Effector CD8-positive, alpha-beta T cell (primary cell): Measurements from ENCODE around the gene TMEM69.
A peak's percentile ranks its signal among the peaks of the same experiment; 100 is the strongest.
"Not testable (repeated sequence)": the region's sequence is repeated elsewhere in the genome, so short reads cannot be mapped to it uniquely, and the experiment has no call there.

Source experiments
- DNase-seq: peaks from one replicate; lab custom pipeline; 2025; lab: John Stamatoyannopoulos, UW

Gene TMEM69

DNA sequence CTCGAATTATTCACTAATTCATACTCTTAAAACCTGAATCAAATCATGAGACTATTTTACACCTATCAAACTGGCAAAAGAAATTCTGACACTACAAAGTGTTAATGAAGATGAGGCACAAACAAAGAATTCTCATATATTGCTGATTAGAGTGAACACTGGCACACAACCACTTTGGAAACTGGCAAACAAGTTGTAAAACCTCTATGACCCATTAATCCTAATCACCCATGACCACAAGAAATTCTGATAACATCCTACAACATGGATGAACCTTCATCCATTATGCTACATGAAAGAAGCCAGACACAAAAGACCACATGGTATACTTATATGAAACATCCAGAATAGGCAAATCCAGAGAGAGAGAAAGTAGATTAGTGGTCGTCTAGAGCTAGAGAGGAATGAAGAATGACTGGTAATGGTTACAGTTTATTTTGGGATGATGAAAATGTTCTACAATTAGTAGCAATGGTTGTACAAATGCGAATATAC, 10.2 kb upstream of the TMEM69 start:
- no peak for DNase-seq

DNA sequence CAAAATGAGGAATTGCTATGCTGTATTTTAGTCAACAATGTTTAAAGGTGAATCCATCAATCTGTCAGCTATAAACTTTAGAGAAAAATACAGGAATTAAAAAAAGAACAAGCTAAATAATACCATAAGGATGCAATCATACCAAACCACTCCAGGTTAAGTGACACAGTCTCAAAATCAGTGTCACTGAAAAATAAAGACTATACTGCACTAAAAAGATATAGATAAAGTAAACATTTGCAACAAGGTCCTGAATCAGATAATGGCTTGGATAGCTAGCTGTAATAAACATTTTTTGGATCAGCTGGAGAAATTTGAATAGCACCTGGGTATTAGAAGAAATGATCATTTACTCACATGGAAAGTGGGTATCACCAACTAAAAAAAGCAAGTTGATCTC, 9.5 kb upstream of the TMEM69 start:
- no peak for DNase-seq

DNA sequence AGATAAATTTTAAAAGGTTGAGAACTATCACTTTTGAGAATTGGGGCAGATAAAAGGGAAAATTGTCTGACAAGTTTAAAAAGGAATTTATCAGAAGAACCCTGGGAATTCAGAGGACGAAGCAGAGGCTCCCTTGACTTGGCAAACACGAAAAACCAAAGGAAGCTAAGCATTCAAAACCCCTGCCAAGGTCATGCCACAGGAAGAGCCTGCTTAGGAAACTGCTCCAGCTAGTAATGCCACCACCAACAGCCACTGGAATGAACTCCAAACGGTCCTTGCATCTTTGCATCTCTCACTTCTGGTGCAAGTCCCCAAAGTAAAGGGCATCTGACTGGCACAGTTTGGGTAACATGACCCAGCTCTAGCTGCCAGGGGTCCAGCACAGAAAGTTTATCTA, 8.9 kb upstream of the TMEM69 start:
- no peak for DNase-seq

DNA sequence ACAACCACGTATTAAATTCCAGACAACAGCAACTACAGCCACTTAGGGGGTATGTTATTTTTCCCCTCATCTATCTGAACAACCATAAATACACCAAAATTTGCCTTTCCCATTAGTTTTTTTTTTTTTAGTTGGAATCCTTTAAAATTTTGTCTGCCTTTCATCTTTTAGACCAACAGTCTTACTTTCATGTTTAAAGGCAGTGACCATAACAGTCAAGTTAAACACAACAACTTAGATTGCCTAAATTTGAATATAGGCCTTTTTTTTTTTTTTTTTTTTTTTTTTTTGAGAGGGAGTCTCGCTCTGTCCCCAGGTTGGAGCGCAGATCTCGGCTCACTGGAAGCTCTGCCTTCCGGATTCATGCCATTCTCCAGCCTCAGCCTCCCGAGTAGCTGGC, 5.0 kb upstream of the TMEM69 start:
- no peak for DNase-seq

DNA sequence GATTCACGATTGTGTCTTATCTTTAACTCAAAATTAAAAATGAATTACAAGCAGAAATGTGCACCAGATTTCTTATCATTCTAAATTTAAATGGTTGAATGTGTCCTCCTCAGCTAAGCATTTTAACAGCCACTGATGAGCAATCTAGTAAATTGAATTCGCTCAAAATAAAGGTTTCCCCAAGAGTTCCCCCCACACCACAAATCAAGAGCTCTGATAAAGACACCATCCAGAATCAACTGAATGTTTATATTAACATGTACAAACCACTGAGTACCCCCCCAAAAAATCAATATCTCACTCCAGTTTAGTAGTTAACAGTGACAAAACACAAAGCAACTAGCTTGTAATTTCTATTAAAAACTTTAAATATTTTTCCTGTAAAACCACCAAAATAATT, 3.6 kb upstream of the TMEM69 start:
- DNase-seq = no peak

DNA sequence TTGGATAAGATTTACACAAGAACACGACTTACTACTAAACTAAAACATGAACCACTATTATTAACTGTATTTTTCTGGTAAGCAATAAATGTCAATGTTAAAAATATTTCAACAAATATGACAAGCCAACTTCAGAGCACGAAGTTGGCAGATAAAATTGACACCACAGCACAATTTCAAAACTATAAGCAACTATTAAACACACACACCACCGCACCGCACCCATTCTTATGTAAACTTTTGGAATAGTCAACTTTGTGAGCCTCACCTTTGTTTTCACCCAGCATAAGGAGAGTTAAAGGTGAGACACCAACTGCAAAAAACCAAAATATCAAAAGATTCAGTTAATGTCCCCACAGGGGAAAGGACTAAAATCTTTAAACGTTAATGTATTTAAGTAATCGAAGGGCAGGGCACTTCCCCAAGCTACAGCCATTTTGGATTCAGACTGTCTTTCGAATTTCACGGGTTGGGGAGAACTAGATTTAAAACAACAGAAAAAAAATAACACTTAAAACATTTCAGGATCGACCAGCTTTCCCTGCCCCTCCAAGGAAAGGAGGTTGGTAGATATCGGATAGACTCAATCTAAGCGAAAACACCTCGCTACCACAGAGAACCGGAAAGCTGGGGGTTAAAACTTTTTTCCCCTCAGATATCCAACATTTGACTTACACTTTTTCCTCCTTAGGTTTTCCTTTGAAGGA, 2.5 kb upstream of the TMEM69 start:
- DNase-seq = no peak

DNA sequence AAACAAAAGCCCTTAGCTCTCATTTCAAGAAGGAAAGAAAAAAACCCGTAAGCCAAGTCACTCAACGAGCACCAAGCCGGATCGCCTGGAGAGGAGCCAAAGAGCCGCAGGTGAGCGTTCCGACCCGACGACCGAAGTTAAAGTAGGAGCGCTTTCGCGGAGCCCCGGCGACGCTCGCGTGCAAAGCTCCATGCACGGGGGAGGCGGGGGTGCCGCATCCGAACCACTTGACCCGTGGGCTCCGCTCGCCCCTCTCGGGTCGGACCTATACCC, 2.0 kb upstream of the TMEM69 start:
- DNase-seq = peak; percentile 49

DNA sequence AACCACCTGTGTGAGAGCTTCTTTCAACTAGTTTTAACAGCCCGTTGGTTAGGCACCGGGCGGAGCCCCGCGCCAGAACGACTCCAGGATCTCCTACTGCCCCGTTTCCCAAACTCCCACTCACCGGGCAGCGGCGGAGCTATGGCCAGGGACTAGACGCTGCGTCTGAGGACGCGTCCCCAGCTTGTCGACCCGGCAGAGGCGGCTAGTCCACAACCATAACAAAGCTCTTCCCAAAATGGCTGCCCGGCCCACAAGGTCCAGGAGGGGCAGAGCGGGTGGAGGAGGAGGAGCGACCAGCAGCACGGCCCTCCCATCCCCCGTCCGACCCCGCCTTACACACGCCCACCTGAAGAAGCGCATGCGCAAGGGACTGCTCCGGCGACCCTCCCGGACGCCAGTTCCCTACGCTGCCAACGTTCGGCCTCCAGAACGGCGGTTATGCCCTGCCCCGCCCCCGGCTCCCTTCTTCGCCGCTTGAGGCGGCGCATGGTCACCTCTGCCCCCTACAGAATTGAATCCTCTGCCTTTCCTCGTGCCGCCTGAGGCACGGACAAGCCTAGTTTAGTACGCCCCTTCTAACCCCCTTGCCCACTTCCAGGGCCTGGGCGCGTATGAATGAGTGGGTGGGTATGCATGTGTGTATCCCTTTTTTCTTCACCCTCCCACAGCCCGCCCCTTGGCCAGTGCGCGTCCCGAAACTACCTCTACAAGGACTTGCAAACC, 1.5 kb upstream of the TMEM69 start, which contains the start of gene GPBP1L1:
TSS of gene GPBP1L1 (minus strand) at position 246 of the 726 bp plus-strand sequence. CDS start 27,446 bp downstream, outside the sequence.
- peak; percentile 94 for DNase-seq

DNA sequence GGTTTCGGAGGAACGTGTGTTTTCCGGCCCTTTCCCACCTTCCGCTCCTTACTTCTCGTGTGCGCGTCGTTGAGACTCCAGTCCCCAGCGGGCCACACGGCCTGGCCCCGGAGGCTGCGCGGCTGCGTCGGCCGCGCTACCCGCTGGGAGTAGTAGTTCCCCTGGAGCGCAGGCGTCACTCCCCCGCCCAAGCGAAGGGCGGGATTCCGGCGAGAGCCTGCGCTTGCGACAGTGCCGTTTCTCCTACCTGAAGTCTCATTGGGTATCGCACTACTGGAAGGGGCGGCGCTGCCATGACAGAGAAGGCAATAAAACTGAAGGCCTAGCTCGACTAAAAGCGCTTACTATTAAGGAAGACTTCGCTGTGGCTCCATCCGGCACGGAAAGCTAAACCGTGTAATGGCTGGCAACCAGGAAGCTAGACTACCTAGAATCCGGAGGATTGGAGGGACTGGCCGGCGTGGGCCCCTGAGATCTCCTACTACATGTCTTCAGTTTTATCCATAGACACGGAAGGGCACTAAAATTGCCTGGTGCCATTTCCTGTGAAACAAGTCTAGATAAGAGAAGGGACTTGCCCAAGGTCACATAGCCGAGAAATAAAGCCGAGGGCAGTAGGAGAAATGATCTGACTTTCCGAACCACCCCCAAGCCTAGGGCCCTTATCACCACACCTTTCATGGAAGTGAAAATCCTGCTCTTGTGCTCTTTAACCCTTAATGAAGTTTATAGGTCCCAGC, 797 bp upstream of the TMEM69 start:
- DNase-seq = peak; percentile 94

DNA sequence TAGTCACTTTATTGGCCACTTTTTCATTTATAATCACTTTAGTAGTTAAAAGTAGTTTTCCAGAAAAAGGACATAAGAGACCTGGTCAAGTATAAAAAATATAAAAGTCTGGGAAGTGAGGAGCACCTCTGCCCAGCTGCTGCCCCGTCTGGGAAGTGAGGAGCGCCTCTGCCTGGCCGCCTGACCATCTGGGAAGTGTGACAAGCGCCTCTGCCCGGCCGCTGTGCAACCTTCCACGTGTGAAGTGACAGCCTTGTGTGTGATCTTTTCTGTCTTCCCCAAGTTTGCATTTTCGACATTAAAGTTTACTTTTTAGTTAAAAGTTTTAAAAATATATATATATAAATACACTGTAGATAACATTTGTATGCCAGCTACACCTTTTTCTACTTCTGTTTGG, 5.8 kb downstream of the TMEM69 start:
- not testable (repeated sequence) for DNase-seq

DNA sequence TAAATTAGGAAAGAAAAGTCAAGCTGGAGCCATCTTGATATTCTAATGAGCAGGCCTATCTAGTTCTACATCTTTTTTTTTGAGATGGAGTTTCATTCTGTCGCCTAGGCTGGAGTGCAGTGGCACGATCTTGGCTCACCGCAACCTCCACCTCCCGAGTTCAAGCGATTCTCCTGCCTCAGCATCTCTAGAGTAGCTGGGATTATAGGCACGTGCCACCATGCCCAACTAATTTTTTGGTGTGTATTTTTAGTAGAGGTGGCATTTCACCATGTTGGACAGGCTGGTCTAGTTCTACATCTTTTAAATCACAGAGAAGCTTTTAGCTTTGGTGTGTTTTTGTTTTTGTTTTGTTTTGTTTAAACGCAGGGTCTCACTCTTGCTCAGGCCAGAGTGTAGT, 6.8 kb downstream of the TMEM69 start:
- no peak for DNase-seq

DNA sequence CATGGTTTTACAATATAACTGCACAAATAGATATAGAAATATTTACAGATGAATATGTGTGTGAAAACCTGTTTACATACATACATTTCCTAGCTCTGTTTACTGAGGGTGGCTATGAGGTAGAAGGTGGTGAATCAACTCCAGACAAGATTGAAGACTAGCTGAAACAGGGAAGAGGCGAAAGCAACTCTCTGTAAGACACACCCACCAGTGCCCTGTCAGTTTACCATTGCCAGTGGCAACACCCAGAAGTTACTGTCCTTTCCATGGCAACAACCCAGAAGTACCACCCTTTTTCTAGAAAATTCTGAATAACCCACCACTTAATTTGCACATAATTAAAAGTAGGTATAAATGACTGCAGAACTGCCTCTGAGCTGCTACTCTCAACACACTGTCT, 16.7 kb downstream of the TMEM69 start:
- no peak for DNase-seq

DNA sequence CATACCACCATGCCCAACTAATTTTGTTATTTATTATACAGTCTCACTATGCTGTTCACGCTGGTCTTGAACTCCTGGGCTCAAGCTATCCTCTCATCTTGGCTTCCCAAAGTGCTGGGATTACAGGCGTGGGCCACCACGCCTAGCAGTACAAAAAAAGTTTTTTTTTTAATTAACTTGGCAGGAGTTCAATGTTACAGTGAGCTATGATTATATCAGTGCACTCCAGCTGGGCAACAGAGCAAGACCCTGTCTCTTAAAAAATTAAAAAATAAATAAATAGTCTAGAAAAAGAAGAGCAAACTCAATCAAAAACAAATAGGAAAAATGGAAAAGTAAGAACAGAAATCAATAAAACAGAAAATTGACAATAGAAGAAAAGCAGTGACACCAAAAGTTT, 25.7 kb downstream of the TMEM69 start:
- DNase-seq = no peak

DNA sequence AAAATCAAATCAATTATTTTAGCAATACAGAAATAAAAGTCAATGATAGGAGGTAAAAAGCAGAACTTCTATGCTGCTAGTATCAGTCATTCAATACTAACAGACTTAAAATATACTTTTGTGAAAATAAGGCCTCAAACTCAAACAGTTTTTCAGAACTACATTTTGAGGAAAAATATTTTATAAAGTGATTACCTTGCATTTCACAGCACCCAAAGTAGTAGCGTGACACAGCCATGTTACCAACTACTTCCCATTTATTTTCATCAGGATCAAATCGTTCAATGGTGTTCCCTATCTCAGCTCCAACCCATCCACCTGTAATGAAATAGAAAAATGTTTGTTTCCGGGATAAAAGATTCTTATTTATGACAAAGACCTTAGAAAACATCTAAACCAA, 28.7 kb downstream of the TMEM69 start:
- no peak for DNase-seq

DNA sequence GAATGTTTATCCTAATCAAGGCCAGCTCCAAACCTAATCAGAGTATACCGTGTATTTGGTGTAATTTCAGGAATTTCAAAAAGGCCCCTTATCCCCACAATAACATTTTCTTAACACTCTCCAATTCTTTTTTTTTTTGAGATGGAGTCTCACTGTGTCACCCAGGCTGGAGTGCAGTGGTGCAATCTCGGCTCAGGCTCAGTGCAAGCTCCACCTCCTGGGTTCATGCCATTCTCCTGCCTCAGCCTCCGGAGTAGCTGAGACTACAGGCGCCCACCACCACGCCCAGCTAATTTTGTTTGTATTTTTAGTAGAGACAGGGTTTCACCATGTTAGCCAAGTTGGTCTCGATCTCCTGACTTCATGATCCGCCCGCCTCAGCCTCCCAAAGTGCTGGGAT, 29.4 kb downstream of the TMEM69 start:
- DNase-seq = not testable (repeated sequence)

DNA sequence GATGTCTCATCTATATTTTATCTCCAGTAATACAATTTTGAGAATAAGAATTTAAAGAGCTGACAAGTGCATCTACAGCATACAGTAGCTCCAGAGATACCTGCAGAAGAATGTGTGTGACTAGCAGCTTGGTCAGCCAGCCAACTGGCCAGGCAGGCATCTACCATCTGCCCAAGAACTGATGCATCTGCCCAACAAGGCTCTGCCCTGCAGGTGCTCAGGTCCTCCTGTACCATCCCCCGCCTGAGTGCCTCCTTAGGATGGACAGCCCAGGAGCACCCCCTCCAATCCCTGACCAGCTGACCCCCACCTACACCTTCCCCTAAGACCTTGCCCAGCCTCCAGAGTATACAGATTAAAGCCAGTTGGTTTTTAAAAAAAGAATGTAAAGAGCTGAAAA, 30.3 kb downstream of the TMEM69 start:
- DNase-seq = no peak

DNA sequence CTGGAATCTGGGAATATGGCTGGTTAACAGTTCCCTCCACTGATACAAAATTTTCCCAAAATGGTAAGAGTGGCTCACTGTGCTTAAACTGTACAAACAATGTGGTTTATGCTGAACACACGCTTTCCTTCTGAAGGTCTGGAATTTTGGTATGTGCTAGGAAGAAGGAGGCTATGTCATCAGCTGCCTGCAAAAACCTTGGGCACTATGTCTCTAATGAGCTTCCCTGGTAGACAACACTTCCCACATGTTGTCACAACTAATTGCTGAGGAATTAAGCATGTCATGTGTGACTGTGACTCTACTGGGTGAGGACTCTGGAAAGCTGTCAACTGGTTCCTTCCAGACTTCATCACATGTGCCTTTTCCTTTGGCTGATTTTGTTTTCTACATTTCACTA, 33.2 kb downstream of the TMEM69 start:
- DNase-seq = no peak

DNA sequence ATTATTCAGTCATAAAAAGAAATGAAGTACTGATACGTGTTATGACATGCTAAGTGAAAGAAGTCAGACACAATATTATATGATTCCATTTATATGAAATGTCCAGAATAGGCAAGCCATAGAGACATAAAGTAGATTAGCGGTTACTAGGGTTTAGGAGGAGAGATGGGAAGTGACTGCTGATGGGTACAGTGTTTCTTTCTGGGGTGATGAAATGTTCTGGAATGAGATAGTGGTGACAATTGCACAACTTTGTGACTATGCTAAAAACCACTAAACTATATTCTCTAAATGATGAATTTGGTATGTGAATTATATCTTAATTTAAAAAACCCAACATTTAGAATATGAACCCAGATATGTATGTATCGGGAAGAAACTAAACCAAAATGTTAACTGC, 34.8 kb downstream of the TMEM69 start:
- DNase-seq = no peak

DNA sequence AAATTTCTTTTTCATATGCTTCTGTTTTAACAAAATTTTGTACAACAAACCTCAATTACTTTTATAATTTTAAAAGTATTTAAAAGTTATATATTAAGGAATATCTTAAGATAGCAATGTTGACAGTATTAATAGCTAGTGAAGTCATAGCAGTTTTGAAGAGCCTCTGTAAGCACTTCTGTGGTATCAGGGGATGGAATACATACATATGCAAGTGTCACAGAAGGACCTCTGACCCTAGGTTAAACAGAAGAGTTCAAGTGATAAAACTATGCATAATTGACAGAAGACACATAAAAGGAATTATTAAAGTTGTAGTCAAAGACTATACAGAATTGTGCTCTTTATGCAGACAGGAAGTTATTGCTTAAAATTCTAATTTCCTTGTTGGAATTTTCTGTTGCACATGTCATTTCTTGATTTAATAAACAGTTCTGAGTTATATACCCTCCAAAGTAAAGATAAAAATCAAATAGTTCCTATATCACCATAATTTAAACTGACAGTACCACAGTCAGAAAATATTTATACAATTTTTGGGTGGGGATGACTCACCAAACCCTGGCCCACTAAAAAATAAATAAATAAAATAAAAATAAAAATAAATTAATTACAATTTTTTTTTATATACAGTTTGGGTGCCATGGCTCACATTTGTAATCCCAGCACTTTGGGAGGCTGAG, 35.4 kb downstream of the TMEM69 start:
- DNase-seq = no peak

DNA sequence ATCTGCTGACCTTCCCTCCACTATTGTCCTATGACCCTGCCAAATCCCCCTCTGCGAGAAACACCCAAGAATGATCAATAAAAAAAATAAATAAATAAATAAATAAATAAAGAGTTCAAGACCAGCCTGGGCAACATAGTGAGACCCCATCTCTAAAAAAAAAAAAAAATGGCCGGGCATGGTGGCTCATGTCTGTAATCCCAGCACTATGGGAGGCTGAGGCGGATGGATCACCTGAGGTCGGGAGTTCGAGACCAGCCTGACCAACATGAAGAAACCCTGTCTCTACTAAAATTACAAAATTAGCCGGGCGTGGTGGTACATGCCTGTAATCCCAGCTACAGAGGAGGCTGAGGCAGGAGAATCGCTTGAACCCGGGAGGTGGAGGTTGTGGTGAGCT, 38.0 kb downstream of the TMEM69 start:
- DNase-seq = not testable (repeated sequence)

DNA sequence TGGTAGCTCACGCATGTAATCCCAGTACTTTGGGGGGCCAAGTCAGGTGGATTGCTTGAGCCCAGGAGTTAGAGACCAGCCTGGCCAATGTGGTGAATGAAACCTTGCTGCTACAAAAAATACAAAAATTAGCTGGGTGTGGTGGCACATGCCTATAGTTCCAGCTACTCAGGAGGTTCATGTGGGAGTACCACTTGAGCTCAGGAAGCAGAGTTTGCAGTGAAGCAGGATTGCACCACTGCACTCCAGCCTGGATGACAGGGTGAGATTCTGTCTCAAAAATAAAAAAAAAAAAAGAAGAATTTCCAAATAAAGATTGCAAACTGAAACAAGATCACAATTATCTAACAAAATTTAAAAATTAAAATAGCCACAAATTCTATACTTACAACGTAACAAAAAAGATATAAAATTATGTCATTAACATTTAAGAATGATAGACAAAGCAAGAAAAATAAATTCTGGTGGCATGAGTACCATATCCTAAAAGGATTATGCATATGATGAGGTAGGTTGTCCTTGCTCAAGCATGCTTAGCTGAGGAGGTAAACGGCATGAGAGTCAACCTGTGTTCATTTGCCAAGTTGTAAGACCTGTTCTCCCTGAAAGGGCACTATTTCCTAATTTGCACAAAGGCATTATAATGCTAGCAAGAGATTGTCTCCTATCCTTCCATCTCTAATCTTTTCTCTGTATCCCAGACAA, 42.2 kb downstream of the TMEM69 start:
- DNase-seq = no peak
